Breast epithelium (tissue), 4 donors: ENCODE measurements around the gene MYLIP. TPM values are rescaled to one million over a fixed set of nuclear protein-coding genes. Genes with fewer than 3 reads are reported as not detected.
A peak's percentile ranks its signal among the peaks of the same experiment; 100 is the strongest.

Experiments
- DNase-seq, 2 donors: peaks; one replicate each; pipeline ENCODE4 v3.0.0-alpha.2; 2019; ENCODE audit warnings: low spot score in 2 of 2
- H3K27ac ChIP-seq, 2 donors: fragments of 200-600 bp; sonication (generic) in 1 of 2; one replicate each; pipeline ENCODE4 v1.5.1; 2016 to 2019; ENCODE audit warnings: mild to moderate bottlenecking in 1 of 2
- H3K27me3 ChIP-seq, 2 donors: fragments of 200-600 bp; sonication (generic) in 1 of 2; one replicate each; pipeline versions ENCODE4 v1.5.1 to v1.6.0; 2017 to 2019; ENCODE audit warnings: control low read depth in 1 of 2, mild to moderate bottlenecking in 1 of 2
- H3K36me3 ChIP-seq: fragments of 200-600 bp; one replicate; pipeline ENCODE4 v1.5.1; 2019
- H3K4me1 ChIP-seq, 2 donors: fragments of 200-600 bp; sonication (generic); one replicate each; pipeline ENCODE4 v1.5.1; 2016 to 2019; ENCODE audit warnings: control low read depth in 1 of 2
- H3K4me3 ChIP-seq, 3 donors: fragments of 200-600 bp; sonication (generic); 1 replicate in 2 of 3; 2 replicates in 1 of 3; pipeline ENCODE4 v1.5.1; 2016 to 2019; ENCODE audit warnings: mild to moderate bottlenecking in 3 of 3, moderate library complexity in 2 of 3
- H3K9me3 ChIP-seq, 2 donors: fragments of 200-600 bp; sonication (generic) in 1 of 2; one replicate each; pipeline ENCODE4 v1.5.1; 2016 to 2019; ENCODE audit warnings: control low read depth in 1 of 2
- POLR2A ChIP-seq: fragments of 450-650 bp; IDR thresholded peaks from one replicate; pipeline ENCODE4 v1.6.1; 2016; ENCODE audit warnings: antibody characterized with exemption, mild to moderate bottlenecking, moderate library complexity
- POLR2AphosphoS5 ChIP-seq, 3 donors: sonication (generic); formaldehyde crosslinking; IDR thresholded peaks; one replicate each; pipeline ENCODE4 v1.6.1; 2017; ENCODE audit warnings: antibody characterized with exemption in 3 of 3
- intact Hi-C: fragments of 100-400 bp; cut with DNase I; formaldehyde crosslinking; loops from one replicate; pipeline ENCODE4 v1.15.1; 2023; ENCODE audit warnings: low total_unique reads
- total RNA-seq, 3 donors: library from RNA; depleted of rRNA; stranded (reverse); fragments of >200 nt; gene quantifications; one replicate each; pipeline ENCODE4 v1.1.0, GENCODE V29; 2016
- TF ChIP-seq, protein P1 (sequence below), 3 donors: fragments of 450-650 bp; IDR thresholded peaks; one replicate each; pipeline ENCODE4 v1.5.1; 2016 to 2017; ENCODE audit warnings: antibody characterized with exemption in 3 of 3, mild to moderate bottlenecking in 3 of 3, moderate library complexity in 3 of 3

The MYLIP gene
- 10 to 100 TPM; 47.2 to 63.0 (median 59.6) TPM for total RNA-seq

DNA sequence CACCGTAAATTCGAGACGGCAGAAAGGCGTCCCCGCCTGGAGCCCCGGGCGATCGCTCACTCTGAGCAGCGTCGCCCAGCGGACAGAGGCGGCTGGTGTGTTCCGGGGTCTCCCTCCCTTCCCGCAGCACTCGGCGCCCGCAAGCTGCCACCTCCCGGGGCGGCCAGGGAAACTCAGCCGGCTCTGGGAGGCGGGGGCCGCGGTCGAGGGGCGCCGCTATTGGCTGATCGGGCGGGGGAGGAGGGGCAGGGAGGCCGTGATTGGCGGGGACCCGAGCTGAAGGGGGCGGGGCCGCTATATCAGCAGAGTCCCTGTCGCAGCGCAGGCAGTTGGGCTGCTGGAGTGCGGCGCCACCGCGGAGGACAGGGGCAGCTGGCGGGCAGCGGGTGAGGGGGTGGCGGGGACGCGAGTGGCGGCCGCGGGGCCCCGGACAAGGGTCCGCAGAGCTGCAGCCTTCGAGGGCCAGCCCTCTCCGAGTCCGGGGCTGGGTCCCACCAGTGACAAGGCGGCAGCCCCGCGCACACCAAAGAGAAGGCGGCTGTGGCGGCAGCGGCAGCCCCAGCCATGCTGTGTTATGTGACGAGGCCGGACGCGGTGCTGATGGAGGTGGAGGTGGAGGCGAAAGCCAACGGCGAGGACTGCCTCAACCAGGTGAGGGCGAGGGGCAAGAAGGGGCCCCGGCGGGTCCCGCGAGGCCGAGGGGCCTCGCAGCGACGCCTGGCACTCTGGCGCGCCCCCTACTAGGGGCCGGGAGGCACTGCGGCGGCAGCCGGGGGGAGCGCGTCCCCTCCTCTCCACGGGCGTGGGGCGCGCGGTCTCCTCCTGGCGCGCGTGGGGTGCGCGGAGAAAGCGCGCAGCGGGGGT, at the start of gene MYLIP:
Gene MYLIP (plus strand): TSS at position 328 of the 864 bp plus-strand sequence. CDS start 237 bp downstream, at position 565.
- DNase-seq: peak; percentile 97 to 99
- Histone ChIP-seq H3K27ac (peak within 1 kb of the TSS; percentile 97 to 99), H3K27me3 (no peaks in the 10 kb centered on the region), H3K4me1 (peaks cover 0 to 4% of the 10 kb centered on the region in 2 donors), H3K9me3 (no peaks in the 10 kb centered on the region), H3K4me3 (peak within 1 kb of the TSS; percentile 94 to 100 (median 98)), H3K36me3 (no peaks in the 10 kb centered on the region)
- intact Hi-C loops: no loop called here
- peak; percentile 99 for TF ChIP-seq POLR2A
- TF ChIP-seq, protein P1, sequence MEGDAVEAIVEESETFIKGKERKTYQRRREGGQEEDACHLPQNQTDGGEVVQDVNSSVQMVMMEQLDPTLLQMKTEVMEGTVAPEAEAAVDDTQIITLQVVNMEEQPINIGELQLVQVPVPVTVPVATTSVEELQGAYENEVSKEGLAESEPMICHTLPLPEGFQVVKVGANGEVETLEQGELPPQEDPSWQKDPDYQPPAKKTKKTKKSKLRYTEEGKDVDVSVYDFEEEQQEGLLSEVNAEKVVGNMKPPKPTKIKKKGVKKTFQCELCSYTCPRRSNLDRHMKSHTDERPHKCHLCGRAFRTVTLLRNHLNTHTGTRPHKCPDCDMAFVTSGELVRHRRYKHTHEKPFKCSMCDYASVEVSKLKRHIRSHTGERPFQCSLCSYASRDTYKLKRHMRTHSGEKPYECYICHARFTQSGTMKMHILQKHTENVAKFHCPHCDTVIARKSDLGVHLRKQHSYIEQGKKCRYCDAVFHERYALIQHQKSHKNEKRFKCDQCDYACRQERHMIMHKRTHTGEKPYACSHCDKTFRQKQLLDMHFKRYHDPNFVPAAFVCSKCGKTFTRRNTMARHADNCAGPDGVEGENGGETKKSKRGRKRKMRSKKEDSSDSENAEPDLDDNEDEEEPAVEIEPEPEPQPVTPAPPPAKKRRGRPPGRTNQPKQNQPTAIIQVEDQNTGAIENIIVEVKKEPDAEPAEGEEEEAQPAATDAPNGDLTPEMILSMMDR (IDR thresholded peaks at IDR 0.05): peak; percentile 44 to 81 (median 49)
- peak; percentile 100 for TF ChIP-seq POLR2AphosphoS5 (IDR thresholded peaks at IDR 0.05)

GRCh38 chr6:16079354-16079753, 49.5 kb upstream of the MYLIP start:
- no peaks in the 10 kb centered on the region for H3K27me3 ChIP-seq
- intact Hi-C loops: no loop called here
- no peak overlapping the region for H3K27ac ChIP-seq
- no peak overlapping the region for H3K4me3 ChIP-seq
- H3K36me3 ChIP-seq: no peaks in the 10 kb centered on the region
- TF ChIP-seq POLR2A: no peak
- TF ChIP-seq, protein P1 (IDR thresholded peaks at IDR 0.05): no peak
- no peak for TF ChIP-seq POLR2AphosphoS5 (IDR thresholded peaks at IDR 0.05)
- no peaks in the 10 kb centered on the region for H3K4me1 ChIP-seq
- no peak for DNase-seq
- H3K9me3 ChIP-seq: no peaks in the 10 kb centered on the region

DNA sequence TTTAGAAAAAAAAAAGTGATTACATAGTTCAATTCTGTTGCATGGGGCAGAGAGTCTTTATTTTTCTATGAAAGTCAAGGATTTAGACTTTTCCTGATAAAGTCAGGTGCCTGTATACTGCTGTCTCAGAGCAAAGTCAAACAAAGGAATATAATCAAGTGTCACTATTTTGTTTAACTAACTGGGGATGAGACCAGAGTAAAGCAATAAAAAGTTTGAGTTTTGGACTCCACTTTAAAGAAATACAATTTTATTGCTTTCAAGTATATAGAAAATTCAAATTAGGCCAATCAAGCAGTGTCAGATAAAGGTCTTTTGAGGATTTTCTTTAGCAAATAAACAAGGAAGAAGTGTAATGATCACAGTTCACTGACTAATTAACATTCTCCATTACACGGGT, 48.7 kb upstream of the MYLIP start:
- no peak overlapping the region for H3K4me3 ChIP-seq
- H3K36me3 ChIP-seq: no peaks in the 10 kb centered on the region
- no peaks in the 10 kb centered on the region for H3K9me3 ChIP-seq
- intact Hi-C loops: no loop called here
- no peak for TF ChIP-seq POLR2AphosphoS5 (IDR thresholded peaks at IDR 0.05)
- TF ChIP-seq POLR2A: no peak
- TF ChIP-seq, protein P1 (IDR thresholded peaks at IDR 0.05): no peak
- H3K4me1 ChIP-seq: no peaks in the 10 kb centered on the region
- DNase-seq: no peak
- H3K27ac ChIP-seq: no peak overlapping the region
- H3K27me3 ChIP-seq: no peaks in the 10 kb centered on the region

GRCh38 chr6:16081326-16081725, 47.6 kb upstream of the MYLIP start:
- no peak for TF ChIP-seq POLR2AphosphoS5 (IDR thresholded peaks at IDR 0.05)
- TF ChIP-seq, protein P1 (IDR thresholded peaks at IDR 0.05): no peak
- no peak for TF ChIP-seq POLR2A
- no peaks in the 10 kb centered on the region for H3K27me3 ChIP-seq
- no peaks in the 10 kb centered on the region for H3K36me3 ChIP-seq
- H3K27ac ChIP-seq: no peak overlapping the region
- DNase-seq: no peak
- no peaks in the 10 kb centered on the region for H3K9me3 ChIP-seq
- no peaks in the 10 kb centered on the region for H3K4me1 ChIP-seq
- intact Hi-C loops: no loop called here
- H3K4me3 ChIP-seq: no peak overlapping the region

DNA sequence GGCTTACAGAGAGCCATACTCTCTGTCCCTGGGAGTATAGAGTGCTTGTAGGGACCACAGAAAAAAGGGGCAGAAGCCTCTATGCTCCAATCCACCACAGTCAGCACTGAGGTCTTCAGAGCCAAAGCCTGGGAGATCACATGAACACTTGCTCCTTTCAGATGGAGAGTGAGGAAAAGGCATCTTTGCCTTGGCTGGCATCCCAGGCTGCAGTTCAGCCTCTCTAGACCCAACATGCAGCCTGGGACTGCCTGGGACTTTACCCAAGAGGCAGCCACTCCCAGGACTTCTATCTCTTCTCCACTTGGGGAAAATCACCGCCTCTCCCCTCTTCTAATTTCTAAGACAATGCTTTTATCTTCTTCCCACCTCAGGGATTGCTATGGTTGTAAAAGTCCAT, 46.5 kb upstream of the MYLIP start:
- H3K4me1 ChIP-seq: no peaks in the 10 kb centered on the region
- no peak for DNase-seq
- no peaks in the 10 kb centered on the region for H3K27me3 ChIP-seq
- H3K36me3 ChIP-seq: no peaks in the 10 kb centered on the region
- H3K4me3 ChIP-seq: no peak overlapping the region
- no peak overlapping the region for H3K27ac ChIP-seq
- H3K9me3 ChIP-seq: no peaks in the 10 kb centered on the region
- intact Hi-C loops: no loop called here
- TF ChIP-seq POLR2A: no peak
- TF ChIP-seq POLR2AphosphoS5 (IDR thresholded peaks at IDR 0.05): no peak
- TF ChIP-seq, protein P1 (IDR thresholded peaks at IDR 0.05): no peak
